Measurements from ENCODE around the gene NCAPD3. TPM values are rescaled to one million over a fixed set of nuclear protein-coding genes. Genes with fewer than 3 reads are reported as not detected.

NCAPD3 gene
- polyA plus RNA-seq, 3 donors, result 4.0 to 15.2 (median 6.0) TPM

DNA sequence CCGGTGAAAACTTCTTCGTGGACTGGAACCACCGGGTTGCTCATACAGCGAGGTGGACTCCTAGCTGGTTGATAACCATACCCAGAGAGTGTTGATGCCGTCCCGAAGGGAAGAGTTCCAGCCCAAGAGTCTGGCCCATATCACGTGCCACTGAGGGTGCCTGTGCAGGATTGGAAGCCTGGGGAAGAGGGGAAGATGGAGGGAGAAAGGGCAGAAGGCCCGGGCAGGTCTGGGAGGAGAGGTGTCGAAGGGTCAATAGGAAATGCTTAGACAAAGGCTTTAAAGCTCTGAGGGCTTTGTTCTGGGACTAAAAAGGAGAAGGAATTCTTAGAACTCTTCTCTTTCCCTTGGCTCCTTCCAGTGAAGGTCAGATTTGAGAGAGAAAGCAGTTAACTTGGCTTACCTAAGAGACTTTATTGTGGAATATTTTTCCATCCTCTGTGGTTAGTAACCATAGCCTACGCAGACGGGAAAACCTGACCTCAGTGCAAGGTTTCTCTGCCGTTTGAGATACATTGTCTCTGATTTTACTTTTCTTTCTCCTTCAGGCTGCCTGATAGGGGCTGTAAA lies 84.4 kb downstream of the NCAPD3 start:
- peaks cover 2 to 17% (median 4%) of the 10 kb centered on the region in 7 donors for H3K9me3 Mint-ChIP-seq

DNA sequence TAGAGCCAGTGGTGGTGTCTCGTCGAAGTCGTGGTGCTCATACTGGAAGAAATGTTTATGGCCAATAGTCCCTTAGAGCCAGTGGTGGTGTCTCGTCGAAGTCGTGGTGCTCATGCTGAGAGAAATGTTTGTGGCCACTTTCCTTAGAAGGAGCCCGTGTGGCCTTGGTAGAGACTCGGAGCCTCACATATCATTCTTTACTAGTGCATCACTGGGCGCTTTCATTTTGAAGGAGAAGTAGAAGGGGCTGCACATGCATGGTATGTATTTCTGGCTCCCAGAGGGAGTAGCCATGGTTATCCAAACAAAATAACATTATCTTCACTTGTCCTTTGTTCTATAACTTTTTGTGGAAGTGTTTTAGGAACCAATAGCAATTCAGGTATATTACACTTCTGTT lies 85.4 kb downstream of the NCAPD3 start:
- no peaks in the 10 kb centered on the region for H3K36me3 Mint-ChIP-seq
- no peak overlapping the region for H3K4me3 Mint-ChIP-seq
- DNase-seq, result no peak
- H3K27me3 Mint-ChIP-seq (ENCODE audit: low read depth in 3 of 3), result peaks cover 0 to 4% (median 0%) of the 10 kb centered on the region in 3 donors
- Histone ChIP-seq H3K79me2 (ENCODE audit: insufficient read depth, low read length) (no peaks in the 10 kb centered on the region), H3K9me3 (replicated peaks in 1 of 2; ENCODE audit: control insufficient read depth in 1 of 2, insufficient read depth in 1 of 2, low read length in 2 of 2) (peaks cover 0 to 8% of the 10 kb centered on the region in 2 donors), H2AFZ (ENCODE audit: insufficient read depth, low read depth, low read length, poor library complexity, severe bottlenecking) (no peak overlapping the region), H3K27me3 (ENCODE audit: control insufficient read depth in 2 of 2, insufficient read depth in 2 of 2, low read length in 2 of 2) (no peaks in the 10 kb centered on the region), H4K20me1 (ENCODE audit: insufficient read depth, low read length) (no peaks in the 10 kb centered on the region), H3K36me3 (replicated peaks in 1 of 2; ENCODE audit: control insufficient read depth in 1 of 2, insufficient read depth in 2 of 2, low read length in 2 of 2) (no peaks in the 10 kb centered on the region), H3K4me3 (replicated peaks in 1 of 3; ENCODE audit: low read depth in 2 of 3, low read length in 3 of 3) (no peak overlapping the region), H3K27ac (ENCODE audit: low read depth in 1 of 2, low read length in 2 of 2) (no peak overlapping the region), H3K4me1 (ENCODE audit: control insufficient read depth in 1 of 2, insufficient read depth in 2 of 2, low read length in 2 of 2) (no peaks in the 10 kb centered on the region), H3K4me2 (replicated peaks; ENCODE audit: extremely low read depth, low read length, poor library complexity, severe bottlenecking) (no peak overlapping the region), H3K9ac (ENCODE audit: insufficient read depth, low read length, poor library complexity, severe bottlenecking) (no peak overlapping the region)
- TF ChIP-seq, protein P1, sequence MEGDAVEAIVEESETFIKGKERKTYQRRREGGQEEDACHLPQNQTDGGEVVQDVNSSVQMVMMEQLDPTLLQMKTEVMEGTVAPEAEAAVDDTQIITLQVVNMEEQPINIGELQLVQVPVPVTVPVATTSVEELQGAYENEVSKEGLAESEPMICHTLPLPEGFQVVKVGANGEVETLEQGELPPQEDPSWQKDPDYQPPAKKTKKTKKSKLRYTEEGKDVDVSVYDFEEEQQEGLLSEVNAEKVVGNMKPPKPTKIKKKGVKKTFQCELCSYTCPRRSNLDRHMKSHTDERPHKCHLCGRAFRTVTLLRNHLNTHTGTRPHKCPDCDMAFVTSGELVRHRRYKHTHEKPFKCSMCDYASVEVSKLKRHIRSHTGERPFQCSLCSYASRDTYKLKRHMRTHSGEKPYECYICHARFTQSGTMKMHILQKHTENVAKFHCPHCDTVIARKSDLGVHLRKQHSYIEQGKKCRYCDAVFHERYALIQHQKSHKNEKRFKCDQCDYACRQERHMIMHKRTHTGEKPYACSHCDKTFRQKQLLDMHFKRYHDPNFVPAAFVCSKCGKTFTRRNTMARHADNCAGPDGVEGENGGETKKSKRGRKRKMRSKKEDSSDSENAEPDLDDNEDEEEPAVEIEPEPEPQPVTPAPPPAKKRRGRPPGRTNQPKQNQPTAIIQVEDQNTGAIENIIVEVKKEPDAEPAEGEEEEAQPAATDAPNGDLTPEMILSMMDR (IDR thresholded peaks at IDR 0.05), result no peak
- peaks cover 1 to 15% (median 7%) of the 10 kb centered on the region in 7 donors for H3K9me3 Mint-ChIP-seq
- intact Hi-C loops (cut with micrococcal nuclease), result no loop called here
- 93% methylated on average over 3 of the region's 9 CpGs for WGBS (ENCODE audit: insufficient coverage)
- no peaks in the 10 kb centered on the region for H3K4me1 Mint-ChIP-seq
- peak overlapping the region in 1 of 7 donors; percentile 19 for H3K27ac Mint-ChIP-seq

More for the DNA sequence above, 84.4 kb downstream of the NCAPD3 start:
- 71% methylated on average over 10 of the region's 12 CpGs for WGBS (ENCODE audit: insufficient coverage)
- no peaks in the 10 kb centered on the region for H3K4me1 Mint-ChIP-seq
- H2AFZ ChIP-seq (ENCODE audit: insufficient read depth, low read depth, low read length, poor library complexity, severe bottlenecking), result no peak overlapping the region
- H3K9ac ChIP-seq (ENCODE audit: insufficient read depth, low read length, poor library complexity, severe bottlenecking), result no peak overlapping the region
- no peak for DNase-seq
- no peaks in the 10 kb centered on the region for H3K36me3 ChIP-seq (replicated peaks in 1 of 2; ENCODE audit: control insufficient read depth in 1 of 2, insufficient read depth in 2 of 2, low read length in 2 of 2)
- H3K27me3 ChIP-seq (ENCODE audit: control insufficient read depth in 2 of 2, insufficient read depth in 2 of 2, low read length in 2 of 2), result no peaks in the 10 kb centered on the region
- intact Hi-C loops (cut with micrococcal nuclease), result no loop called here
- H3K27me3 Mint-ChIP-seq (ENCODE audit: low read depth in 3 of 3), result peaks cover 0 to 4% (median 0%) of the 10 kb centered on the region in 3 donors
- TF ChIP-seq, protein P1 (IDR thresholded peaks at IDR 0.05), result no peak
- no peak overlapping the region for H3K27ac ChIP-seq (ENCODE audit: low read depth in 1 of 2, low read length in 2 of 2)
- H3K79me2 ChIP-seq (ENCODE audit: insufficient read depth, low read length), result no peaks in the 10 kb centered on the region
- H3K36me3 Mint-ChIP-seq, result no peaks in the 10 kb centered on the region
- no peak overlapping the region for H3K27ac Mint-ChIP-seq
- H3K4me3 ChIP-seq (replicated peaks in 1 of 3; ENCODE audit: low read depth in 2 of 3, low read length in 3 of 3), result no peak overlapping the region
- H3K9me3 ChIP-seq (replicated peaks in 1 of 2; ENCODE audit: control insufficient read depth in 1 of 2, insufficient read depth in 1 of 2, low read length in 2 of 2), result peaks cover 2 to 4% of the 10 kb centered on the region in 2 donors
- peak overlapping the region in 1 of 2 donors; percentile 8 for H3K4me3 Mint-ChIP-seq
- H3K4me2 ChIP-seq (replicated peaks; ENCODE audit: extremely low read depth, low read length, poor library complexity, severe bottlenecking), result no peak overlapping the region
- no peaks in the 10 kb centered on the region for H3K4me1 ChIP-seq (ENCODE audit: control insufficient read depth in 1 of 2, insufficient read depth in 2 of 2, low read length in 2 of 2)
- no peaks in the 10 kb centered on the region for H4K20me1 ChIP-seq (ENCODE audit: insufficient read depth, low read length)

All from CD14-positive monocyte (primary cell).